ENCODE results near the gene STRN.
"Not testable (repeated sequence)": the region's sequence is repeated elsewhere in the genome, so short reads cannot be mapped to it uniquely, and the experiment has no call there.

The STRN gene

GRCh38 chr2:36999416-36999815 is 33.1 kb upstream of the STRN start:
- H3K27ac ChIP-seq (ENCODE audit: insufficient read depth in 1 of 2, low read depth in 1 of 2, low read length in 2 of 2, poor library complexity in 1 of 2, severe bottlenecking in 2 of 2); H3K4me1 ChIP-seq (ENCODE audit: control extremely low read depth in 1 of 4, control insufficient read depth in 4 of 4, insufficient read depth in 4 of 4, low read length in 3 of 4); H3K9me3 ChIP-seq (ENCODE audit: control extremely low read depth in 1 of 5, control insufficient read depth in 4 of 5, insufficient read depth in 2 of 5, low read depth in 1 of 5, low read length in 4 of 5); H3K4me3 ChIP-seq (ENCODE audit: control insufficient read depth in 1 of 7, extremely low read depth in 1 of 7, insufficient read depth in 4 of 7, low read depth in 2 of 7, low read length in 6 of 7); POLR2A ChIA-PET; H3K27me3 ChIP-seq (replicated peaks in 2 of 5; ENCODE audit: control insufficient read depth in 4 of 5, insufficient read depth in 5 of 5, low read length in 4 of 5); DNase-seq: not testable (repeated sequence)
- 99% methylated on average over 8 of the region's 9 CpGs for WGBS (ENCODE audit: insufficient coverage)
- CTCF ChIA-PET = interaction anchor here (0.8 kb wide), 1 partner anchor 39 kb away, joined by 3 read pairs; no protein-coding TSS in a partner anchor
- peaks cover 29 to 72% (median 38%) of the 10 kb centered on the region in 4 experiments for H3K36me3 ChIP-seq (ENCODE audit: control insufficient read depth in 4 of 4, insufficient read depth in 4 of 4, low read length in 3 of 4)

- H3K27ac ChIP-seq (ENCODE audit: insufficient read depth in 1 of 2, low read depth in 1 of 2, low read length in 2 of 2, poor library complexity in 1 of 2, severe bottlenecking in 2 of 2) = no peak overlapping the region
- no peaks in the 10 kb centered on the region for H3K27me3 ChIP-seq (replicated peaks in 2 of 5; ENCODE audit: control insufficient read depth in 4 of 5, insufficient read depth in 5 of 5, low read length in 4 of 5)
- H3K36me3 ChIP-seq (ENCODE audit: control insufficient read depth in 4 of 4, insufficient read depth in 4 of 4, low read length in 3 of 4) = peaks cover 9 to 40% (median 14%) of the 10 kb centered on the region in 4 experiments
- H3K4me1 ChIP-seq (ENCODE audit: control extremely low read depth in 1 of 4, control insufficient read depth in 4 of 4, insufficient read depth in 4 of 4, low read length in 3 of 4) = no peaks in the 10 kb centered on the region
- H3K4me3 ChIP-seq (ENCODE audit: control insufficient read depth in 1 of 7, extremely low read depth in 1 of 7, insufficient read depth in 4 of 7, low read depth in 2 of 7, low read length in 6 of 7) = no peak overlapping the region
- CTCF ChIA-PET = no interaction called here
- H3K9me3 ChIP-seq (ENCODE audit: control extremely low read depth in 1 of 5, control insufficient read depth in 4 of 5, insufficient read depth in 2 of 5, low read depth in 1 of 5, low read length in 4 of 5) = no peaks in the 10 kb centered on the region
- DNase-seq = no peak
- POLR2A ChIA-PET = no interaction called here
- WGBS (ENCODE audit: insufficient coverage) = 97% methylated on average over 5 of the region's 6 CpGs
These were observed 27.7 kb upstream of the STRN start for GRCh38 chr2:36993841-36994620.

GRCh38 chr2:36988008-36988407 is 21.7 kb upstream of the STRN start:
- Histone ChIP-seq H3K4me3 (ENCODE audit: control insufficient read depth in 1 of 7, extremely low read depth in 1 of 7, insufficient read depth in 4 of 7, low read depth in 2 of 7, low read length in 6 of 7) (no peak overlapping the region), H3K9me3 (ENCODE audit: control extremely low read depth in 1 of 5, control insufficient read depth in 4 of 5, insufficient read depth in 2 of 5, low read depth in 1 of 5, low read length in 4 of 5) (no peaks in the 10 kb centered on the region), H3K27me3 (replicated peaks in 2 of 5; ENCODE audit: control insufficient read depth in 4 of 5, insufficient read depth in 5 of 5, low read length in 4 of 5) (no peaks in the 10 kb centered on the region), H3K4me1 (ENCODE audit: control extremely low read depth in 1 of 4, control insufficient read depth in 4 of 4, insufficient read depth in 4 of 4, low read length in 3 of 4) (no peaks in the 10 kb centered on the region), H3K36me3 (ENCODE audit: control insufficient read depth in 4 of 4, insufficient read depth in 4 of 4, low read length in 3 of 4) (peaks cover 3 to 35% (median 10%) of the 10 kb centered on the region in 4 experiments), H3K27ac (ENCODE audit: insufficient read depth in 1 of 2, low read depth in 1 of 2, low read length in 2 of 2, poor library complexity in 1 of 2, severe bottlenecking in 2 of 2) (no peak overlapping the region)
- CTCF ChIA-PET = interaction anchor here (1.2 kb wide), 1 partner anchor 14 kb away, joined by 5 read pairs; no protein-coding TSS in a partner anchor
- POLR2A ChIA-PET = interaction anchor here (0.7 kb wide), 1 partner anchor 1805 kb away, joined by 4 read pairs; no protein-coding TSS in a partner anchor
- no peak for DNase-seq
- WGBS (ENCODE audit: insufficient coverage) = 100% methylated on average over 4 of the region's 6 CpGs

GRCh38 chr2:36982467-36982866 is 16.1 kb upstream of the STRN start:
- DNase-seq = no peak
- Histone ChIP-seq H3K4me1 (ENCODE audit: control extremely low read depth in 1 of 4, control insufficient read depth in 4 of 4, insufficient read depth in 4 of 4, low read length in 3 of 4) (no peaks in the 10 kb centered on the region), H3K36me3 (ENCODE audit: control insufficient read depth in 4 of 4, insufficient read depth in 4 of 4, low read length in 3 of 4) (peaks cover 3 to 32% (median 10%) of the 10 kb centered on the region in 4 experiments), H3K27me3 (replicated peaks in 2 of 5; ENCODE audit: control insufficient read depth in 4 of 5, insufficient read depth in 5 of 5, low read length in 4 of 5) (no peaks in the 10 kb centered on the region), H3K27ac (ENCODE audit: insufficient read depth in 1 of 2, low read depth in 1 of 2, low read length in 2 of 2, poor library complexity in 1 of 2, severe bottlenecking in 2 of 2) (no peak overlapping the region), H3K4me3 (ENCODE audit: control insufficient read depth in 1 of 7, extremely low read depth in 1 of 7, insufficient read depth in 4 of 7, low read depth in 2 of 7, low read length in 6 of 7) (no peak overlapping the region), H3K9me3 (ENCODE audit: control extremely low read depth in 1 of 5, control insufficient read depth in 4 of 5, insufficient read depth in 2 of 5, low read depth in 1 of 5, low read length in 4 of 5) (no peaks in the 10 kb centered on the region)
- no CpG with 5 or more reads among the region's 3 CpGs for WGBS (ENCODE audit: insufficient coverage)
- ChIA-PET CTCF (interaction anchor here (1.2 to 1.9 kb wide), 2 partner anchors 13 to 40 kb away, joined by 4 read pairs; no protein-coding TSS in a partner anchor), POLR2A (no interaction called here)

GRCh38 chr2:36981911-36982310 is 15.6 kb upstream of the STRN start:
- peaks cover 3 to 29% (median 9%) of the 10 kb centered on the region in 4 experiments for H3K36me3 ChIP-seq (ENCODE audit: control insufficient read depth in 4 of 4, insufficient read depth in 4 of 4, low read length in 3 of 4)
- ChIA-PET CTCF (interaction anchor here (1.9 kb wide), 1 partner anchor 13 kb away, joined by 4 read pairs; no protein-coding TSS in a partner anchor), POLR2A (no interaction called here)
- no peak overlapping the region for H3K4me3 ChIP-seq (ENCODE audit: control insufficient read depth in 1 of 7, extremely low read depth in 1 of 7, insufficient read depth in 4 of 7, low read depth in 2 of 7, low read length in 6 of 7)
- no peaks in the 10 kb centered on the region for H3K27me3 ChIP-seq (replicated peaks in 2 of 5; ENCODE audit: control insufficient read depth in 4 of 5, insufficient read depth in 5 of 5, low read length in 4 of 5)
- DNase-seq = no peak
- no CpG with 5 or more reads among the region's 2 CpGs for WGBS (ENCODE audit: insufficient coverage)
- no peak overlapping the region for H3K27ac ChIP-seq (ENCODE audit: insufficient read depth in 1 of 2, low read depth in 1 of 2, low read length in 2 of 2, poor library complexity in 1 of 2, severe bottlenecking in 2 of 2)
- H3K4me1 ChIP-seq (ENCODE audit: control extremely low read depth in 1 of 4, control insufficient read depth in 4 of 4, insufficient read depth in 4 of 4, low read length in 3 of 4) = no peaks in the 10 kb centered on the region
- H3K9me3 ChIP-seq (ENCODE audit: control extremely low read depth in 1 of 5, control insufficient read depth in 4 of 5, insufficient read depth in 2 of 5, low read depth in 1 of 5, low read length in 4 of 5) = no peaks in the 10 kb centered on the region

- CTCF ChIA-PET; H3K27ac ChIP-seq (ENCODE audit: insufficient read depth in 1 of 2, low read depth in 1 of 2, low read length in 2 of 2, poor library complexity in 1 of 2, severe bottlenecking in 2 of 2); H3K9me3 ChIP-seq (ENCODE audit: control extremely low read depth in 1 of 5, control insufficient read depth in 4 of 5, insufficient read depth in 2 of 5, low read depth in 1 of 5, low read length in 4 of 5); DNase-seq; H3K4me1 ChIP-seq (ENCODE audit: control extremely low read depth in 1 of 4, control insufficient read depth in 4 of 4, insufficient read depth in 4 of 4, low read length in 3 of 4); POLR2A ChIA-PET; H3K4me3 ChIP-seq (ENCODE audit: control insufficient read depth in 1 of 7, extremely low read depth in 1 of 7, insufficient read depth in 4 of 7, low read depth in 2 of 7, low read length in 6 of 7); H3K27me3 ChIP-seq (replicated peaks in 2 of 5; ENCODE audit: control insufficient read depth in 4 of 5, insufficient read depth in 5 of 5, low read length in 4 of 5): not testable (repeated sequence)
- peaks cover 2 to 24% (median 8%) of the 10 kb centered on the region in 4 experiments for H3K36me3 ChIP-seq (ENCODE audit: control insufficient read depth in 4 of 4, insufficient read depth in 4 of 4, low read length in 3 of 4)
- WGBS (ENCODE audit: insufficient coverage) = 100% methylated on average over 1 of the region's 3 CpGs
These were observed 12.7 kb upstream of the STRN start for GRCh38 chr2:36979007-36979406.

- Histone ChIP-seq H3K9me3 (ENCODE audit: control extremely low read depth in 1 of 5, control insufficient read depth in 4 of 5, insufficient read depth in 2 of 5, low read depth in 1 of 5, low read length in 4 of 5) (no peaks in the 10 kb centered on the region), H3K27me3 (replicated peaks in 2 of 5; ENCODE audit: control insufficient read depth in 4 of 5, insufficient read depth in 5 of 5, low read length in 4 of 5) (no peaks in the 10 kb centered on the region), H3K27ac (ENCODE audit: insufficient read depth in 1 of 2, low read depth in 1 of 2, low read length in 2 of 2, poor library complexity in 1 of 2, severe bottlenecking in 2 of 2) (no peak overlapping the region), H3K4me3 (ENCODE audit: control insufficient read depth in 1 of 7, extremely low read depth in 1 of 7, insufficient read depth in 4 of 7, low read depth in 2 of 7, low read length in 6 of 7) (no peak overlapping the region), H3K4me1 (ENCODE audit: control extremely low read depth in 1 of 4, control insufficient read depth in 4 of 4, insufficient read depth in 4 of 4, low read length in 3 of 4) (peaks cover 0 to 11% (median 3%) of the 10 kb centered on the region in 4 experiments), H3K36me3 (ENCODE audit: control insufficient read depth in 4 of 4, insufficient read depth in 4 of 4, low read length in 3 of 4) (peaks cover 0 to 12% (median 4%) of the 10 kb centered on the region in 4 experiments)
- 94% methylated on average over 2 of the region's 2 CpGs for WGBS (ENCODE audit: insufficient coverage)
- no peak for DNase-seq
- POLR2A ChIA-PET = no interaction called here
- CTCF ChIA-PET = interaction anchor here (1.1 kb wide), 1 partner anchor 9 kb away, joined by 3 read pairs; no protein-coding TSS in a partner anchor
These were observed 9.7 kb upstream of the STRN start for GRCh38 chr2:36976065-36976464.
